SIG-M5 treated with dmso at 0.1 percent for 504 hours (cell line): ENCODE data around the gene SC5D.

ENCODE experiments used
- DNase-seq: peaks from one replicate; lab custom pipeline; 2025; ENCODE audit not compliant: unreplicated experiment; lab: John Stamatoyannopoulos, UW

Gene SC5D

DNA sequence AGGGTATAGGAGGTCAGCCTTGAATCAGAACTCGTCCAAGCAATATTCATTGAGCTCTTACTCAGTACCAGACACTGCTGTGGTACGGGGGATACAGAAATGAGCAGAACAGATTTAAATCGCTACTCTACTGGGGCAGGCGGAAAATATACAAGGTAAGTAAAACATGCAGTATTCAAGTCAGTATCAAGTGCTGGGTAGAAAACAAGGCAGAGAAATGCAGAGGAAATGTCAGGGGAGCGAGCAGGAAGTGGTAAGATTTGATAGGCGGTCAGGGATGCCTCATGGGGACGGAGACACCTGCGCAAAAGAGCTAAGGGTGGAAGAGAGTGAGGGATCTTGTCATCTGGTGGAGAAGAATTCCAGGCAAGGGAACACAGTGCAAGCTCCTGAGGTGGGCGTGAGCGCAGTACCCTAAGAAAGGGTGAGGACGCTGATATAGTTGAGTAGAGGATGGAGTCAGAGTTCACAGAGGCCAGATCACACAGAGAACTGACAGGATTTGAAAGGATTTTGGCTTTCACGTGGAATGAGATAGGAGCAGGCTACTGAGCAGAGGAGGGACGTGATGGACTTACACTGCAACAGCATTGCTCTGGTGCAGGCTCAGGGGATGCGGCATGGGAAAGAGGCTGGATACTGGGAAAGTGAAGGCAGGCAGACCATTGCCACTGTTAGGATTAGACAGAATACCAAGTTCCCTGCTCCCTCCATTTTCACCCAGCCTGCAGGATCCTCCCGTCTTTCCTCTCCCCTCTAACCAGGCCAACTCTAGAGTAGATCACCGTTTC, 35.8 kb downstream of the SC5D start:
- no peak for DNase-seq

DNA sequence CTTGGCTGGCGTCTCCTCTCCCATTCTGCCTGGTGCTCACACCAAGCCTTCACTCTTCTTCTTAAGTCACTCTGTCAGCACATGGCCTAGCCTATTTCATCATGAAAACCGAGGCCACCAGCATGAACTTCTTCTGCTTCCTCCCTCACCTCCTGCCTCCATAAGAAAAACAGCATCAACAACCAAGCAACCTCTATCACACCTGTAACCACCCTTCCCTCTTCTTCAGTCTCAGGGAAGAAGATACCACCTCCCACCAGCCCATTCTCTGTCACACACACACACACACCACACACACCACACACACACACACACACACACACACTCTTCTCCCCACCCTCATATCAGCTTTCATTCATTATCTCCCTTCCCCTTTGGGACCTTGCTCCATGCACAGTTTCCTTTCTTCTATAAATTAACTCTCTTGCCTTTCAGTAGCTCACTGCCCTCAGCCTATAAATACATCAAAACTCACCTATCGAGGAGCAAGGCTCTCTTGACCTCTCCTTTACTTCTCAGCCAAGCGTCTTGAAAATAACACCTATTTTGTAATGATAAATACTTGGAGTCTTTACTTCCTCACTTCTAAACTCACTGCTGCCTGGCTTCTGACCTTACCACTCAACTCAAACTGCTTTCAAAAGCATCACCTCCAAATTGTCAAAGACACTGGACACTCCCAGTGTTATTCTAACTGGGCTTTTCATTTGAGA, 36.6 kb downstream of the SC5D start:
- DNase-seq: no peak

DNA sequence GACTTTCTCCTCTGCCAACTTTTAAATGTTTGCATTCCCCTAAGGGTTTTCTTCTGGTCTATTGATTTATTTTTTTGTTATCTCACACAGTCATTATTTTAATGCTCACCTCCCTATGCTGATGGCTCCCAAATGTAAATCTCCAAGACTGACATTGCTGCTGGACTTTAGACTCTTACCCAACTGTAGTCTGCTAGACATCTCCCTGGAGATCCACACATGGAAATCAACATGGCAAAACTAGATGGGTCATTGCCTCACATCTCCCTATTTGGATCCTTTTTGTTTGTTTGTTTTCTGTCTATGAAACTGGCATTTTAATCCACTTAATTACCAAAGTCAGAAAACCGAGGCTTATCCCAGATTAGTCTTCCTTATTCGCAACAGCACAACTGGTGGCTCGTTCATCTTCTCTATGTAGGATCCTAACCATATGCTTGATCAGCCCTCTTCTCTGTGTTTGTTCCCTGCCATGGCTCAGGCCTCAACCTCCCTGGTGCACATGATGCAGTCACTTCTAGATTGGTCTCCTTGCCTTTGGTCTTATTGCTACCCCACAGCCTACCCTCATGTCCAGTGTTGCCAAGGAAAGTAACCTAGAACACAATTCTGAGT, 37.3 kb downstream of the SC5D start:
- no peak for DNase-seq

DNA sequence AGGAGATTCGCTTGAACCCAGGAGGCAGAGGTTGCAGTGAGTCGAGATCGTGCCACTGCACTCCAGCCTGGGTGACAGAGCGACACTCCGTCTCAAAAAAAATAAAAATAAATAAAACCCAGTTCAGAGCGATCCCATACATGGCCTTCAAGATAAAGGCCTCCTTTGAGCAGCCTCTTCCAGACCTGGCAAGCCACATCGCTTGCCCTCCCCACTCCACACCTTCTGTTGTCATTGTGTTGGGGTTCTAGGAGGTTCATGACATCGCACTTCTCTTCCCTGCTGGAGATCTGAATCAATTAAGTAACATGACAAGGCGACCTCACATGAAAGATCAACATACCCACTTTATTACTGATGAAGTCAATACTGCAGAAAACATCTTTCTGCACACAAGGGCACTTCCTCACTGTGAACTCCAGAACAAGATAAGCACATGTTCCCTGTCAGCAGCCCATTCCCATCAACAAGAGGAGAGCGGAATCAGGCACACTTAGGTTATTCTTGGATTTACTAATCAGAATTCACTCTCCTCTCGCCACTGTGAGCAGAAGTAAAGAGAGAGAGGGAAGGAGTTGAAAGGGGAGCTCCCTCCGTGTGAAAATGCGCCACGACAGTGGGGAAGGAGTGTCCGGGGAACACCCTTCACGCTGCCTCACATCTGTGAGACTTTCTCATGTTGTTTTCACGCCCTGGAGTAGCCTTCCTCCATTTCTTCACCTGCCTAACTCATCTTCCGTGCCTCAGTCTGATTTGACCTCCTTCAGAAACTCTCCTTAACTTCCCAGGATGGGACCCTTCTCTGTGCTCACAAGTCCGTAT, 38.3 kb downstream of the SC5D start:
- DNase-seq: no peak

DNA sequence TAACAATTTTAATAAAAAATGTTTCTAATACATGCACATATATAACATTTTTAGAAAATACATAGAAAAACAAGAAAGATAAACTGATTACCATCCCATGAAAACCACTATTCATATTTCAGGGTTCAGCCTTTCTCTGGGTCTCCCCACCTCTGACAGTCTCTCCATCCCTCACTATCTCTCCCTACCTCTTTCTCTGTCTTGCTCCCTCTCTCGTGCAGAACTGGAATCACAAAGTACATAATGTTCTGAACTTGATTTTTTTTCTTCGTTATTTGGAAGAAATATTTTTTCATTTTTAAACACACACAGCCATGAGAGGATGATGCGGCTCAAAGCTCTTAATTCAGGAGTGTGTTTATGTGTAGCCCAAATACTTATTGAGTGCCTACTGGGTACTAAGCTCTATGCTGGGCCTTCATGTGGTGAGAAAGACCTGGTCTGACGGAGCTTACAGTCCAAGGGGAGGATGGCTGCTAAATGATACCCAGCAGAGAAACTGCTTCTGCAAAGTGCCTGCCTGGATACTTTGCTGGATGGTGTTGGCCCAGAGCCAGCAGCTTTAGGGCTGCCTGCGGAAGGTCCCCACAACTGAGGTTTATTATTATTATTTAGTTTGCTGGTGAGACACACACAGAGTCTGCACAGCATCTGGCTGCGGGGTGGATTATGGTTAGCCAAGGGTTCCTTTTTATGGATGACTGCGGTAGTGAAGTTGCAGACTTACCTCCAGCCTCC, 42.6 kb downstream of the SC5D start:
- no peak for DNase-seq

DNA sequence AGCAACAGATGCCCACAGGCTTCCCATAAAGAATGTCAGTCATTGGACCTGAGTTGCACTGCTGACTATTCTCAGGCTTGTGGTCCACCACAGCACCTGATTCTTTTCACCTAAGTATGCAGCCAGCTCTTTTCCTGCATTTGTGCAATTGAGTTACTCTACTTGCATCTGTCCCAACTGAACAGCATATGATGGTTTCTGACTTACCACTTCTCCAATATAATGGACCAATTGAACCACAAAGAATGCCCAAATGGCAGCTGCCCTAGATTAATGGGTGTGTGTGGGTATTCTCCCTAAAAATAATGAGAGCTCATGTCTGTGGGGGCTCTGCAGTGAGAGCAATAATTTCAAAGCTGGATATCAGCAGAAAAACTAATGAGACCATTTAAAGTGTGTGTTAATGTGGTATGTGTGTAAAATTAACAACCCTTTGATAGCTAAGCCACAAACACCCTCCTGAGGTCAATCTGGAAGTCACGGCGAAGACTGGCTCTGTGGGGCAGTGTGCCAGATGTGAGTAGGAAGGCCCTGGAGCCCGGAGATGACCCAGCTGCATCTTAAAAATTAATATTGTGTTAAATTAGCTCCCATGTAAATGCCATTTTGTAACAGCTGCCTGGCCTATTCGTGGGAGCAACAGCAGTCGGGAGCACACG, 43.8 kb downstream of the SC5D start:
- no peak for DNase-seq

DNA sequence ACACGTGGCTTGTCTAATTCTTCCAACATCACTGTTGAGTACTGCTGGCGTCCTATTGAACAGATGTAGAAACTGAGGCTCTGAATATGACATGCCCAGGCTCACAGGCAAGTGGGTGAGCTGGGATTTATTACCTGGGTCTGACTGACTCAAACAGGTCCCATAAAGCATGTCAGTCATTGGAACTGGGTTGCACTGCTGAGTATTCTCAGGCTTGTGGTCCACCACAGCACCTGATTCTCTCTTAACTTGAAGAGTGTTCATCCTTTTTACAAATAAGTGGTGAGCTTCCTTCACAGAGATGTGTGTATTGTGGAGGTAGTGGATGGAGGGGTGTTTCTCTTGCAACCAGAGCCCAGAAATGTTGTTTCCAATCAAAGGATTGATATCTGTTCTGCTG, 44.5 kb downstream of the SC5D start:
- no peak for DNase-seq

DNA sequence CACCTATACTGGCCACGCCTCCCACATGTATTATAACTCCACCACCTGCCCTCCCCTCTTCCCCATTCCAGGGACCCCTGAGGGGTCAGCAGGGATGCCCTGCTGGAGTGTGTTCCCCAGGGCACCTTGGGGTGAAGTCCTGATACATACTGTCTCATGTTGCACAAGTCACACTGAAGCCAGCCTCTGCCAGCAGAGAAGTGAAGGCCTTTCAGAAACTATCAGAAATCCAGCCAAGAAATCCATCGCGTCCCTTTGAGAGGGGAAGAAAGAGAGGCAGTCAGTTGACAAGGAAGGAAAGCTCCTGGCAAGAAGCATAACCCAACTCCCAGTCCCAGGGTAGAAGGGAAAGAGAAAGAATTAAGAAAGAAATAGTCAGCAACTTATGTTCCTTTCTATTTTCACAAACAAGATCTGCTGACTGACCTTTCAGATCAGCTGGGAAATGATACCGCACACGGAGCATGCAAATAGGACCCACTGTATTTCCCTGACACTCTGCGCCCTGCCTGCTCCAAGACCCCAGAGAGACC, 45.2 kb downstream of the SC5D start:
- DNase-seq: no peak

DNA sequence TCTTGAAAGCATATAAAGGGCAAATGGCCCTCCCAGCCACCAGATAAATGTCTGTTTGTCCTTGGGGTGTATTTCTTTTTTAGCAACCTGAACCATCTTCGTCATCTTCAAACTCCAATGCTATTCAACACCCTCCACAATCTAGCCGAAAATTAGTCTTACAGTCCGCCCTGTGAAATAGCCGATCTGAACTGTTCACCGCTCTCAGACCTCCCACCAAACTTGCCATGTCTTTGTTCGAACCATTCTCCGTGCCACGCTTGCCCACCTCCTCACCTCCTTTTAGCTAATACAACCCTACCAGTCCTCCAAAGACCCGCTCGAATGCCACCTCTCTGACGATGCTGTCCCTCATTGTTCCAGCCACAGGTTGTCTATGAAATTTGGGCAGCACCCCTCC, 46.0 kb downstream of the SC5D start:
- no peak for DNase-seq

DNA sequence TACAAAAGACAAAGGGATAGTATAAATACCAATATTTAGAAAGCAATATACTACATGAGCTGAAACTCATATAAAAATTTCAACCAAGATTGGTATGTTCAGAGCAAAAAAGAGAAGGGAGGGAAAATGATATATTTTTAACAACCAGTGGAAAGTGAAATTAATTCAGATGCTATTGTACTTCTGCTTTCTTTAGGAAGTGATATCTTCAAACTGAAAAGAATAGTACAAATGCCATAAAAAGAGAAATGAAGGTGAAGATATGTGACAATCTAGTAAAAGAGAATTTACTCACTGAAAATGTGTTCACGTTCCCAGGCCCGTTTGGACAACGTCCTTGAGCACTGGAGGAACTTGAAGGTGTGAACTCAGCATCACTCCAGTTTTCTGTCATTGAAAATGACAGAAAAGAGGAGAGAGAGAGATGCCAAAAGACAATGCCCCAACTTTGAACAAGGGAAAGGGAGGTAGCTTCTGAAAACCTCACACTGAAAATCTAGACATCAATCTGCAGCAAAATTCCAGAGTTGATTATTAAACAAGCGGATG, 47.5 kb downstream of the SC5D start:
- peak; percentile 40 for DNase-seq

DNA sequence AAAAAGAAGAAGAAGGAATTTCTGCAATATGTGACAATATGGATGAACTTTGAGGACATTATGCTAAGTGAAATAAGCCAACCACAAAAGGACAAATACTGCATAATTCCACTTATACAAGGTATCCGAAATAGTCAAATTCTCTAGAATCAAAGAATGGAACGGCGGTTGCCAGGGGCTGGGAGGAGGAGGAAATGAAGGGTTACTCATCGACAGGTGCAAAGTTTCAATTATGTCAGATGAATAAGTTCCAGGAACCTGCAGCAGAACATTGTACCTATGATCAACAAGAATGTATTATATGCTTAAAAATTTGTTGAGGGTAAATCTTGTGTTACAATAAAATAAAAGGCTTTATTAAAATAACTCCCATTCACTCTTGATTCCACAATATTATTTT, 49.0 kb downstream of the SC5D start:
- DNase-seq: no peak

DNA sequence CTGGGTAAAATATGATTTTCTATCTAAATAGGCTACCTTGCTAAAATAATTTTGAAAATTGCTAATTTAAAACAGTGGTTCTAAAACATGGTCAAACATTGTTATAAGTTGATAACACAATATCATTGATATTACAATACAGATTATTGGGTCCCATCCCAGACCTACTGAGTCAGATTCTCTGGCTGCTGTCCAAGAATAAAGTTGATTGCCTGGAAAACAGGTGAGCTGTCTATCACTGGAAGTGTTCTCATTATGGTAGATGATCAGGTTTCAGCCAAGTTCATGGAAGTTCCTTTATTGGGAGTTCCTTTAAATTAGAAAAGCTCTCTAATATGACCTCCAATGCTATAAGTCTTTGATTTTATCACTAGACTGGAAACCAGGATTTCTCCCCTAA, 52.3 kb downstream of the SC5D start:
- DNase-seq: no peak

DNA sequence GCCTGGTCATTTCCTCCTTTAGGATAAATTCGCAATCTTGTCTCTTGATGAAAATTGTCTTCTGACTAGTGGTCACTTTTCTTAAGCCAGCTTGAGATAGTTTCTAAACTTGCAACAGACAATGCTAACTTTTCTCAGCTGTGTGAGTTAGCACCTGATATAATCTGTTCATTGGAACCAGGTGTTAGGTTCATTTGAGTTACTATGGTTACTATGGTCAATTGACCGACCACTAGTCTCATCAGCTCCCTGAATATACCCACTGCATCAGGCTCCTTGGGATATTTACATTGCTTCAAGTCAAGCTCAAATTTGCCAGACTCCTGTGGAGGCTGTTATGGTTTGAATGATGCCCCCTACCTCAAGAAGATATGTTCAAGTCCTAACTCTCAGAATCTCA, 54.5 kb downstream of the SC5D start:
- DNase-seq: no peak

DNA sequence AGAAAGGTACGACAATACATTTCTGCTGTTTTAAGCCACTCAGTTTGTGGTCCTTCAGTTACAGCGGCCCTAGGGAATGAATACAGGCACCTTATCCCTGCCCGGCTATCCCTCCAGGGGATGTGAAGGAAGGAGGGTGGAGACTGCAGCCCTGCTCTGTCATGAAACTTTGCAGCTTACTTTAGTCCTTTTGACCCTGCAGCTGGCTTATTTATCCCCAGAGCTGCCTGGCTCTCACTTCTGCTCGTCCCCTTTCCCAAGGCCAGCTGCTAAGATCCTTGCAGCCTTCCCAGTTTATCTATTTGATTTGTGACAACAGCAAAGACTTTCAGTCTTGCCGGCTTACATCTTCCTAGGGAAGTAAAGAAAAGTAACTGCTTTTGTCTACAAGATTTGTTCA, 55.2 kb downstream of the SC5D start:
- no peak for DNase-seq

DNA sequence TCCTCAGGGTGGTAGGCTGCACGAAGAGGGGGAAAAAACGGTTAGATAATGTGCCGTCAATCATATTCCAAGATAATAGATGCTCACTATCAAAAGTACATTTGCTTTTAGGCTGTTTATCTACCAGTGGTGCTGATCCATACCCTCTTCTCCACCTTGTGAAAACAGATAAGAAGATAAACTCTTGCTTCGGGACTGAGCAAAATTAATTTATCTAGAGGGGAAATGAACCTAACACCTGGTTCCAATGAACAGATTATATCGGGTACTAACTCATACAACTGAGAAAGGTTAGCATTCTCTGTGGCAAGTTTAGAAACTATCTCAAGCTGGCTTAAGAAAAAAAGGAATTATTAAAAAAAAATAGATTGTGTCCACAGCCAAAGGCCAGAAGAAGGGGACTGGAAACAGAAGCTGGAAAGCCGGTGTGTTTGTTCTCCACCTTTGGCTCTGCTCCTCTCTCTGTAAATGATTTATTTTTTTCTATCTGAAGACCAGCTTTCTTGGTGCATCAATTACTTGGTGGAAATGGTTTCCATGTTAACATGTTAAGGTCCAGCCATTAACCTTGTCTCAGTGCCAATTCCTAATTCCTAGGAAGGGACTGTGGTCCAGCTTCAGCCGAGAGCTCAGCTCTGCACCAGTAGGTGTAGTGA, 55.8 kb downstream of the SC5D start:
- DNase-seq: no peak

DNA sequence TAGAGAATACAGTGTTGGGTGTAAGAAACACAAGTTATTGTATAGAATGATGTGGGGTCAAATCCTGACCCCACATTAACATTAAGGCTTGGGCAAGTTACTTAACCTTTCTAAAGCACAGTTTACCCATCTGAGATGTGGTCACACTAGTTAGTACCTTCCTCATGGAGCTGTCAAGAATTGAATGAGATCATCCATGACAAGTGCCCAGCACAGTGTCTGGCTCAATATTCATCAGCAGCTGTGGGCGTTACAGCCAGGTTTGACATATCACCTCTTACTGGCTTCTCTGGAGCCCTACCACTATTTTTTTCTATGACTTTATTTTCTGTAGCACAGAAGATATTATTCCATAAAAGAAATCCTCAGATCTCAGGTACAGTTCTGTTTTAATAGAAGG, 57.2 kb downstream of the SC5D start:
- DNase-seq: no peak

DNA sequence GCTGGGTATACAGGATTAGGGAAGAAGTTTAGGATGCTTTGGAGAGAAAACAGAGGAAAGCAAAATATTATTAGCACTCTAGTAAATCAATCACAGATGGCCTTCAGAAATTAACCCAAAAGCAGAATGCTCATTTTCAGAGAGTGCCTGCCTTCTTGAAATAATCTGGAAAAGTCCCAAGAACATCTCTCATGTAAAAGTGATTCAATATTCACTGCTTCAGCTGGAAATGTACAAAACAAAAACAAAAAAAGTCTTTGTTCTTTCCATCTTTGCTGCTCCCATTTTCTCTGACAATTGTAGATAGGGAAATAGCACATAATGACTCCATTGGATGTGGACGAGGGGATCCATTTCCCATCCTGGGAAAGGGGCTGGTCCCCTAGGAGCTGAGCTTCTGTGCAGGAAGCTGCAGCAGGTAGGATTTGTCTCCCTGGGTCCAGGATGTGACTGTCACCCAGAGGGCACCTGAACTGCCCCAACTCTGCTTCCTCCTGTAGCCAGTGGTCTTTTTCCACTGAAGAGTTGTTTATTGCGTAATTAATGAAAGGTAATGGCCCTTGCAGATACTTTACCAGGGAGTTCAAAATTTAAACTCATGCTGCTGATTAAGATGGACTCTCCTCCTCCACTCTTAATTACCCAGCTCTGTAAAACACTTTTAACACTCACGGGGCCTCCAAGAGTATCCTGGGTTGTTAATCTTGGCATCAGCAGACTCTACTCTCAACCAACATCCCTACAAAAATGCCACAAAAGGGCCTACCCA, 57.9 kb downstream of the SC5D start:
- no peak for DNase-seq

DNA sequence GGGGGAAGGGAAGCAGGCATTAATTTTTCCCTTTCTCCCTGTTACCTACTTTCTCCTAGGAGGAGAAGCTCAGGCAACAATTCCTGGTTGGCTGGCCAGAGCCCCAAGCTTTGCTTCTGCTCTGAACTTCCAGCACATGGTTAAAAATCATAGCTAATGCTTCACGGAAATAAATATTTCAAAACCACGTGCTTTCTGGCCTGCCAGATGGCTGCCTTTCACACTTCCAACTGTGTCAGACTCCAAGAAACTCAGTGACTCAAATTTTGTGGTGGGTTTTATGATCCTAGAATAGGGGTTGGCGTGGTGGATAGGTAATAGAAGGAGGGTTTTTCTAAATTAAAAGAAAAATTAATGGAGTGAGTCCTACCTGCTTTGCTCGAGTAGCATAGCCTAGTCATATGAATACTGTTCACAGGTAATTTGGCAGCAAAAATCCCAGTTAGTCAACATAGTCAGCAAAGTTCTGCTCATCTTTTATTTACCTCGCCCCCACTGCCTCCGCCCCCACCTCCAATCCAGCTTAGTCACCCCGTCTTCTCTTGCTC, 58.6 kb downstream of the SC5D start:
- DNase-seq: no peak
